Activated CD8-positive, alpha-beta memory T cell treated with anti-CD3 and anti-CD28 coated beads for 1 hour (primary cell): ENCODE measurements around the gene MPPED2.

Source experiments
- DNase-seq, 2 donors: peaks; one replicate each; pipeline ENCODE4 v3.0.0-alpha.2; 2020; ENCODE audit warnings: low read depth in 1 of 2; ENCODE audit errors: extremely low read depth in 1 of 2

The MPPED2 gene, protein sequence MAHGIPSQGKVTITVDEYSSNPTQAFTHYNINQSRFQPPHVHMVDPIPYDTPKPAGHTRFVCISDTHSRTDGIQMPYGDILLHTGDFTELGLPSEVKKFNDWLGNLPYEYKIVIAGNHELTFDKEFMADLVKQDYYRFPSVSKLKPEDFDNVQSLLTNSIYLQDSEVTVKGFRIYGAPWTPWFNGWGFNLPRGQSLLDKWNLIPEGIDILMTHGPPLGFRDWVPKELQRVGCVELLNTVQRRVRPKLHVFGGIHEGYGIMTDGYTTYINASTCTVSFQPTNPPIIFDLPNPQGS

DNA sequence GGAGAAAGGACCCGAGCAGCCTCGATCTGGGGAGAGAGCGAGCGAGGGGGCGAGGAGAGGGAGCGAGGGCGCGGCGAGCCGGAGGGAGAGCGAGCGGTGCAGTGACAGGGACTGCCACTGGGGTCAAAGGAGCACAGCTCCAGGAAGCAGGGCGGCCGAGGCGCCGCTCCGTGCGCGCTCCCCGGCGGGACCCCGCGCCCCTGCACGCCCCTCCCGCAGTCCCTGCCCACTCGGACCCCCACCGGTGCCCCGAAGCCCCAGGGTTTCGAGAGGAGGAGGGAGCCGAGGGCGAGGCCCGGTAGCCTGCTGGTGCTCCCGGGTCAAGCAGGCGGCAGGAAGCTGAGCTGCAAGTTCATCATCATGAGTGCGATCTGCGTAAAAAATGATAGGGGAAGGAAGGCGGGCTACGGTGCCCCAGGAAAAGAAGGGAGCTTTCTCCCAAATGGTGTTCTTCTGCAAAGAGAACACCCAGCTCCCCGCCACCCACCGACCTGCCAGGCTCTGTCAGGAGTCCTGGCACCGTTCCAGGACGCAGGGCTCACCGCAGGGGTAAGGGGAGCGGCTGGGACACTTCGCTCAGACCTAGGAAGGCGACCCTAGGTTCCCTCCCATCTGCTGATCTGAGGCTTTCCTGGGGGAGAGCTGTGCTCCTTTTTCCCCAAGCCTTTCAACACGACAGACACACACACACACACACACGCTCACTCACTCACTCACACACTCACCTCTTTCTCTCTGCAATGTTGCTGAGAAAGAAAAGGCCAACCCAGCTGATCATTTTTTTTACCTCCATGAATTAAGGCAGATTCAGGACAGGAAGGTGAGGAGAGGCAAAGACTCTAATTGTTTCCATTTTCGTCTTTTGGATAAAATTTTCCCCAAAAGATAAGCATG lies at the start of gene MPPED2:
TSS of gene MPPED2 (minus strand) at position 103 of the 894 bp plus-strand sequence. CDS start 5,980 bp downstream, outside the sequence.
- DNase-seq = no peak

DNA sequence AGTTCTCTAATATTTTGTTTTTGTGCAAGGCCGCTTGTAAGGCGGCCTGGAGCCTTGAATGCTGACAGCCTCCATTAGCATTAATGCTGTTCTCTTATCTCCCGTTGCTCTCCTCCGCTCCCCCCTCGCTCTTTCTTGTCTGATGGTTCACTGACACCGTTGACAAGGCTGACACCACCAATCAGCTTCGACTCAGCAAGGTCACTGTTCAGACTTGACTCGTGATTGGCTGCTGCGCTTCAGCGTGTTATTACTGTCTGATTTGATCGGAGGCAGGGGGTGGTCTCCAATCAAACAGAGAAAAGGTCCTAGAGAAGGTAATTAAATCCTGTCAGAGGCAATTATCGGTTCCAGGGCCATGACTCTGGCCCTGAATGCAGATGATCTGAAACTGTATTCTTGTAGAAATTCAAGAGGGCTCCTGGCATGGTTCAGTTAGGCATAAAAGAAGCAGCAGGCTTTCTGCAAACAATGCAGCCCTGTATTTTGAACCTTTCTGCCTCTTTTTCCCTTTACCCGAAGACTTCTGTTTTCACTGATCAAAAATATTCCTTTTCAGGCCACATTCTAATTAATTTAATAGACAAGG lies 49.3 kb upstream of the MPPED2 start:
- no peak for DNase-seq

DNA sequence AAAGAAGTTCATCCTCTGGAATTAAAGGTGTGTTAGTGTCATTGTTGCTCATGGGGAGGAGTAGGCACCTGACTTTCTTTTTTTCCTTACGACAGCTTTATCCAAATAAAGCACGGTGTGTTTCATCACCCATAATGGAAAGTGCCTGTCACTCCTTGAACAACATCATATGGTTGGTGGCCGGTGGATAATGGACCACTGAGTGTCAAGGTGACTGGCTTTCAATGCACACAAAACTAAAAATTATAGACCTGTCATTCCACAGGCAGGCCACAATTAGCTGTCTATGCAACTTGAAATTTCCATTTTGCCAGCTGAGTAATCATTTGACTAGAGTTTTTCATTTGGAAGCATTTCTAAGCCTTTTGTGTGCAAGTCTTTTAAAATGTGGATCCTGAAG lies 45.0 kb upstream of the MPPED2 start:
- DNase-seq = no peak

DNA sequence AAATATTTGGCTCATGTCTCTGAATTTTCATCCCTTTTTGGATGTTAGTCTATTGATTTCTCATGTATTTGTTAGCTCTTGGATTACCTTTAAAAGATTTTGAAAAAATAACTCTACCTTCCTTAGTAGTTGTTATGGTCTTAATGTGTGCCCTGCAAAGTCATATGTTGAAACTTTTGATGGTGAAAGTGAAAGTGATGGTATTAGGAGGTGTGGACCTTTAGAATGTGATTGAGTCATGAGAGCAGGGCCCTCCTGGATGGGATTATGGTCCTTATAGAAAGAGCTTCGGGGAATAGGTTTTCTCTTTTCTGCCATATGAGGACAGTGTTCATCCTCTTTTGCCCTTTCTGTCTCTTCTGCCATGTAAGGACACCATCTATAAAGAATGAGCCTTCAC lies 33.6 kb upstream of the MPPED2 start:
- DNase-seq = no peak

DNA sequence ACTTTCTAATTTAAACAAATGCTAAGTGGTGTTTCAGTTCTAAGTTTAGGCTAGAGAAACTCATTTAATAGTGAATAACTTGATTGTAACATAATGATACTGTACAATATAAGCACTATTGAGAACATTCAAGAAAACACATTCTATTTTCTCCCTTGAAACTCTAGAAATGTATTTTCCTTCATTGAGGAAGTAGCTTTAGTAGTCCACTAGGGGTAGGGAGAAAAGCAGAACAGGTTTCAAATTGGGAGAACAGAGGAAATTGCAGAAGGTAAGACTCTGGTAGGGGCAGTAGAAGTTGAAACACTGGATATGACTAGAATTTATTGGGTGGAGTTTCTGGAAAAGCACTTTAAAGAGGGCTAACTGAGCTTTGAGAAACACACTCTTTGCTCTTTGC lies 31.6 kb upstream of the MPPED2 start:
- DNase-seq = no peak

DNA sequence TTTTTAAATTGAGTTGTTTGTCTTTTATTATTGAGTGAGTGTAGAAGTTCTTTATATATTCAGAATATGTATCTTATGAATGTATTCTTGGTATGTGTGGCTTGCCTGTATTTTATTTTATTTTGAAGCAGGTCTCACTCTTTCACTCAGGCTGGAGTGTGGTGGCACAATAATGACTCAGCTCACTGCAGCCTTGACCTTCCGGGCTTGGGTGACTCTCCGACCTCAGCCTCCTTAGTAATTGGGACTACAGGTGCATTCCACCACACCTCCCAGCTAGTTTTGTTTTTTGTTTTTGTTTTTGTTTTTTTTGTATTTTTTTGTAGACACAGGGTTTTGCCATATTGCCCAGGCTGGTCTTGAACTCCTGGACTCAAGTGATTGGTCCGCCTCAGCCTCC lies 24.5 kb upstream of the MPPED2 start:
- no peak for DNase-seq

DNA sequence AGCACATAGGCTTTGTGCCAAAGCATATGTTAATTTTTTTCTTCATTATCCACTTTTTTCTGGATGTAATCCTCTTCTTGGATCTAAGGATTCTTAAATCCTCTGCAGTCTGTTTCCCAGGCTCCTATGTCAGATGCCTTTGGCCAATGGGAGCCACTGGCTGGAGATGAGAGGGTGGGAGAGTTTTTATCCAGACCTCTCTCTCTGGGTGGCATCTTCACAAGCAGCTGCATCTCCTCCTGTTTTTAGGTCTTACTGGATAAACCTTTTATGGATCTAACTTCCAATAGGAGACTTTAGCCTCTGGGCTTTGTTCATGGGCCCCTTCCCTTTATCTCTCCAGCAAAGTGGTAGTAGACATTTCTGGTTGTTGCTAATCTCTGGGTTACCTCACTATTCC lies 22.4 kb upstream of the MPPED2 start:
- DNase-seq = no peak

DNA sequence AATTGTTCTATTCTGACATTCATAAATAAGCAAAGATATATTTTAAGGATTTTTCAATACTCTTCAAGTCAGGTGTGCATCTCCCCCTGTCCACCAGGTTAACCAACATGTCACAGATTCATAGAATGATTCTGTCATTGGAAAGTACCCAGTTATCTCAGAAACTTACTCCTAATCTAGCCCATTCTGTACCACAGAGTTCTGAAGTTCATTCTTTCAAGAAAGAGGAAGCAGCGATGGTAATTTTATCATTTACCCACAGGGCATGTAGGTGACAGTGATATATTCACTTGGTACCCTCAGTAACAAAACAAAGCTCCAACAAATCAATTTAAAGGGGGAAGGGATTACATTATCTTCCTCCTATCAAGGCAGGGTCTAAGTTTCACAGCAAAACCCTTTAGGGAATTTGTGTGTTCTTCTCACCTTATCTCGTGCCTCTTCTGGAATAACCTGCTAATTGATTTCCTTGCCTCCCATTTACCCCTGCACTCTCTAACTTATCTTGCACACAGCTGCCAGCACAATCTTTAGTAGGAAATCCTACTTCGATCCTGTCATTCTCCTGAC lies 19.0 kb upstream of the MPPED2 start:
- no peak for DNase-seq

DNA sequence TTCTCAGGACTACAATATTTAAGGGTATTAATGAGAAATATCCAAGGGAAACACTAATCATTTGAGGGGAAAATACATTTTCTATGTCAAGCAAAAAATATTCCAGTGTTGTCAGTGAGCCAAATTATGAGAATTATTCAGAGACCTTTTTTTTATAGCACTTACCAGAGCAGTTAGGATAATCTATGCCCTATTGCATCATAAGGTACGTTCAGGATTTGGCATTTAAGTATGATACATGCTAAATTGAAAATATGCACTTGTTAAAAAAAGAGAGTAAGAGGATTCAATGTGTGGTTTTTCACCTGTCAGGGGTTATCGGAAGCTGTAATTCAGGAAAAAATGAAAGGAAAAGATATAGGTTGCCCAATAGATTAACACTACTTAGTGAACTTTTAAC lies 17.2 kb upstream of the MPPED2 start:
- DNase-seq = no peak

DNA sequence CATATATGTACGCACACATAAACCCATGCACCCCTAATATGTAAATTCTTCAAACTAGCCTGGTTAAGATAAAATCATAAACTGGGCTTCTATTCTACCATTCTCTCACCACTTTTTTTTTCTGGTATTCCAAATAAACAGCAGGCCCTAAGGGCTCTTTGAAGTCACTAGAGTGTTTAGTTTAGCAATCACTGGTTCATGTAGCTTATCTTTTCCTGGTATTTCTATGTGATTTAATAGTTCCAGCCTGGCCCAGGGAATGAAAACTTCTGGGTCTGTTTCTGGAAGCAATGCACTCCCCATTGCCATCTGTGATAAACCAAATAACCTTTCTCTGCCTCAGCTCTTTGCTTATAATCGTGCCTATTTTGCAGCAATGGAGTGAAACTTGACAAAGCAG lies 10.7 kb upstream of the MPPED2 start:
- DNase-seq = no peak

DNA sequence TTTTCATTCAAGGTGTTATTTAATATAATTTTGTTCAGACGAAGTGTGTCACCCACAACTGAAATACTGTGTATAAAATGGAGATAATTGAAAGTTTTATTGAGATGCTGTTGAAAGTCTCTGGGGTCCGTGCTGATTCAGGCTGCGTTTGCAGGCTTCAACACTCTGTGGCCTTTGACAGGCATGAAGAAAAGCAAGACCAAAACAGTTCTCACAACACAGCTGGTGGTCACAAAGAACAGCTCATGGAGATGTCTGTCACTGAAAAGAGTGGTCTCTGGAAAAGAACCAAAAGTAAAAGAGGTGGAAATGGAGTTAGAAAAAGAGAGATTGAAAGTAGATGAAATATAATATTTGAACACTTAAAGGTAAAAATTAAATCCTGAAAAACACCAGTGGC lies 9.8 kb upstream of the MPPED2 start:
- no peak for DNase-seq

DNA sequence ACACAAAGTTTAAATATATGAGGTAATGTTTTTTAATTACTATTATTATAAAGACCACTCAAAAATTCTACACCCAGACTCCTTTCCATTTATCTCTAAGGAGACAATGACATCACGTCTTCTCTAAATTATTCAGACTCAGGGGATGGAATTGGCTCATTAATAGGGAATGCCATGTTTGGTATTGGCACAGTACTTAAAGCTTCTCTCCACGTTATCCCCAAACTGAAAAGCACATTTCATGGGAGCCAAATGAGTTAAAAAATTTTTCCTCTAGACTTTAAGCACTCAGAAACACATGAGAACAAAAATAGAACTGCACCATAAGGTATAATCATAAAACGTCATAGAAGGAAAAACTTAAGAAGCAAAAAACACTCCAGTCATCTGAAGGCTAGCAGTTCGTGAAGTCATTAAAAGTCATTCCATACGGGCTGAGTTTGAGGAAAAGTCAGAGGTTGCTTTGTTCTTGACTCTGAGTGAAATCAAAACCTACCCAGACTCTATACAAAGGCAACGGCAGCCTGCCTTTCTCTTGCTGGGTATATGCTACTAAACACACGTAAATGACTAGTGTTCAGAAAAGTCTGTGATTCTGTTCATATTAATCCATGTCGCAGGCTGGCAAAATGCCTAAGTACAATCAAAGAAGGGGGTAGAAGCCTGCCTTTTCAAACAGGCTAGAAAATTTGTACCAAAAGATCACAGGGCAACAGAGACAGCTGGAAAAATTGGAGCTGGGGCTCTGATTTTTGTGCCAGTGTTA lies 8.7 kb upstream of the MPPED2 start:
- no peak for DNase-seq

DNA sequence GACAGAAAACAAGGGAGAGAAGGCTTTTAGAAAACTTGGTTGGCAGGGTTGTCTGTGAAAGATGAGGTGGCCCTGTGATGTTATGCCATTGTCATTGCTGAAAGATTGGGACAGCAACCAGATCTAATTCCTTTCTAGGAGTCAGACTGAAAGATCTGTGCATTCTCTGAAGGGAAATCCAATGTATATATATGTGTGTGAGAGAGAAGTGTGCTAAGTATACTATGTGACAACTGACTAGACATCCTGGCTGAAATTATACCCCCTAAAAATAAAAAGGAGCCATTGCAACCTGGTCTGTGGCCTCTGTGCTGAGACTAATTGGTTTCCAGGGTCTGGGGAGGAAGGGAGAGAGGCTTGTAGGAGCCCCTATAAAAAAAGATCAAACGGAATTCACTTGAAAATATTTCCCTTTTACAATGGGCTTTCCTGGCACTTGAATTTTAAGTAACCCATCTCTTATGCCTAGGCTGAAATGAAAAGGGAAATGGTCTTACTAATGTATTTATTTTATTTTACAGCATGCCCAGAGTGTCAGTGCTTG lies 1.2 kb upstream of the MPPED2 start:
- DNase-seq = no peak

DNA sequence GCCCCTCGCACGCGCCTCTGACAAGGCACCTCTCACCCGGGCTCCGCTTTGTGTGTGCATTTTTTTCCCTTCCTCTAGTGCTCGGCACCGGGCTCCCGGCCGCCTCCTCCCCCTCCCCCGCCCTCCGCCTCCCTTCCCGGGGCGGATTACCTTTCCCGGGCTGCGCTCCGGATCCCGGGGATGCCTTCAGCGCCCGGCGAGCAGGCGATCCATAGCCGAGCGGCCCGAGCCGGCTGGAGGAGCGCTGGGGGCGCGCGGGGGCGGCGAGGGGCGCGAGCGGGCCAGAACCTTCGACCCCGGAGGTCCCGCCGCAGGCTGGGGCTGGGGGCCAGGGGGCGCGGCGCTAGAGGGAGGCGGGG lies 282 bp downstream of the MPPED2 start:
- no peak for DNase-seq

DNA sequence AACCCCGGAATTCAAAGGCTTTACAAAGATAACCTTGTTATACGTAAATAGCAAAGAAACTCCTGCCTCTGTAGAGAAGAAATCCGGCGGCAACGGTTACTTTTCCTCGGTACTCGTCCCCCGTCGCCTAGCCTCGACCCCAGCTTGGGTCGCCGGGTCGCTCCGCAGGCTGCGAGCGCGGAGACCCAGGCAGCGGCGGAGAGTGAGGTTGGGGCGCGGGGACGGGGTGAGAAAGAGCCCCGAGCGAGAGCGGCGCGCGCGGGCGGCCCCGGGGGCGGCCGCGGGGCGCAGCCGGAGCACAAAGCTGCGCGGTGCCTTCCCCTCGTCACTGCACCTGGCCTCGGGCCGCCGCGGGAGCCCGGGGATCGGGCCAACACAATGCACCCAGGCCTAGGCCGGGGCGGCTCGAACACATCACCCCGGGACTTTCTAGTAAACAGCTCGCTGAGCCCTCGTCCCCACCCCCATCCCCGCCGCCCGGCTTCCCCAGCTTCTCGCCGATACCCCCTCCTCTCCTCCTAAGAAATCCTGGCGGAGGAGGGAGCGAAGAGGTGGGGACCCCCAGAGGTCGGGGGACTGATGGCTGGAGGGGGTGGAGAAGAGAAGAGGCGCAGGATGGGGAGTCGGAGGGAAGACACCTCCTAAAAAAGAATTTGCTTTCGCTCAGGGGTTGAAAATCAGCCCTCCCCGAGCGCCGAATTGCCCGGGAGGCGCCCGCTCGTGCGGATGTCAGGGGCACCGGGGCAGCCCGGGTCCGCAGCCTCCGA lies 845 bp downstream of the MPPED2 start:
- no peak for DNase-seq

DNA sequence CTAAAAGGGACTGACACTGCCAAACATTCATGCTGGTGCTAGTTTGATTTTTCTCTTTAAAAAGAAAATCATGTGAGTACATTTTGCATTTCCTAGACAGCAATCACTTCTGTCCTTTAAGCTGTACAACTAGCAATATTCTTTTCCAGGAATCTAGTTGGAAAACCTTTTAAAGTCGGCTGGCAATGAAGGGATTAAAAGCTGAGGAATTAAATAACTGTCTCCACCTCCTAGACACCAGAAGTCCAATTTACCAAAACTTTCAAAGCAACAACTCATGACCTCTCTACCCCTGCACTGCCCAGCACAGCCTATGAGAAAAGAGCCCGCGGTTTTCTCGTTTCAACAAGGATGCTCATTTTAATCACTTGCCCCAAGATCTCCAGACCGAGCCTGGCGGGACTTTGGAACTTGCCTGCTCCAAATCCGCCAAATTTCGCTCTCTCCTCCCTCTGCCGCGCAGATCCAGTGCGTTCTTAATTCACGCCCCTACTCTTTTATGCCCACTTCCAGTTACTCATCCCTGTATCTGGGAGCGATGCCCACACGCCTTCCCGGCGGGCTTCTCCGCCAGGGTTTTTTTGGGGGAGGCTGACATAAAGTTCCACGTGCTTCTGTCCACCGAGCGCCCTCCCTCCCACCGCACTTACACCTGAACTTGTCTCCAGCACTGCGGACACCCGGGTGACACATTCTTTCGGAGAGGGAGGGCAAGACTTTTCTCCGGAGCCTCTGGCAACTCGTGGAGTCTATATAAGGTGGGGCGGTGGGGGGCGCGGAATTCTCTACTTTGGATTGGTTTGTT lies 2.5 kb downstream of the MPPED2 start:
- DNase-seq = no peak

DNA sequence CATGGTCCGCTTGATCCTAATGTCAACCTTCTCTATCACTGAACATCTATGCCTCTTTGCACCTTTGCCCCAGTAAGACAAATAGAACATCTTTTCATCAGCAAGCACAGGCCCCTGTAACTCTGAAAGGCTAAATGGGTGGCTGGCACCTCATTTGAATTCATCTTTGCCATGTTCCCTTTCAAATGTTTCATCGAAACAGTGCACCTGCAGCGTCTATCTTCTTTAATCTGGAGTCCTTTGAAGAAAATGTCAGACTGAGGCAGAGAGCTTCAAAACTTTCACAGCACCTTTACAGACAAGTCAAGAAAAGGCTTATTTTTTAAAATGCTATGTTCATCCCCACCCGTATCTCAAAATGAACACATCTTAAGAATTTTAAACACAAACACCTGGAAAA lies 3.4 kb downstream of the MPPED2 start:
- no peak for DNase-seq

DNA sequence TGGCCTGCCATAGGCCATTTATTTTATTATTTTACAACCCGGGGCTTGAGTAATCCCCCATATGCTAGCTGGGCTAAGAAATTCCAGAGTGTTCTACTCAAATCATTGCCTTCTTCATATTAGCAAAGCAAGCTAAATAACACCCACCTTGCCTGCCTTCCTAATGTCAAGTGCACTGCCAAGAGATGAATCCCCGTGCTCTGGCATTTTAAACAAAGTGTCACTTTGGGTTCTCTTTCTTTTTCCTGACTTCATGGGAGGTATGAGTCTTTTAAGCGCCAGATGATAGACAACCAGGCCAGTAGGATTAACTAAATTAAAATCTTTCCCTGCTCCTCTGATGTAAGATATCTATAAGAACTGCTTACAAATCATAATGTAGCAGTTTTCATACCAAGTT lies 4.5 kb downstream of the MPPED2 start:
- no peak for DNase-seq

DNA sequence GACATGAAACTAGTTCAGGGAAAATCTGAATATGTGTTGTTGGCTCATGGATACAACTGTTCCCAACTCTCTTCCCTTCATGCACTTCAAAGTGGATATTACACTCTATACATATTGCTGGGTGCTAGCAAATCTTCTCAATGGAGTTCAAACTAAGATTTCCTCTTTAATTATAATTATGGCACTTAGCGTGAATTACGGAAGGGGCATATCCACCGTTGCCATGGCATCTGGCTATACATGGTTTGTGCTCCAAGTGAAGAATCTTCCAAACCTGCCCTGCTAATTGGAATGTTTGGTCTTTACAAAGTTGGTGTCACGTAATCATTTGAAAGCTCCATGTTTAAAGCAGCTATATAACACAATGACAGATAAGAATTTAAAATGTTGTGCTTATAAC lies 5.6 kb downstream of the MPPED2 start:
- DNase-seq = no peak
